ENCODE measurements around the gene MYCBP2. TPM values are rescaled to one million over a fixed set of nuclear protein-coding genes. Genes with fewer than 3 reads are reported as not detected.

The MYCBP2 gene
- total and polyA plus RNA-seq, 7 donors = 3.7 to 130 (median 93.5) TPM

- intact Hi-C loops (cut with DNase I) = no loop called here
- Histone ChIP-seq H3K36me3 (no peaks in the 10 kb centered on the region), H3K27ac (no peak overlapping the region), H3K27me3 (no peaks in the 10 kb centered on the region), H3K4me3 (no peak overlapping the region), H3K9me3 (no peaks in the 10 kb centered on the region), H3K4me1 (no peaks in the 10 kb centered on the region)
- WGBS, 2 donors = 94 to 95% methylated on average over 5 of the region's 5 CpGs
- no peak for DNase-seq
- TF ChIP-seq POLR2A (IDR thresholded peaks at IDR 0.05) (no peak), POLR2AphosphoS5 (IDR thresholded peaks at IDR 0.05) (no peak), EP300 (IDR thresholded peaks at IDR 0.05) (no peak), CTCF (IDR thresholded peaks at IDR 0.05) (no peak)
Observed at GRCh38 chr13:77034881-77035280, 292.0 kb downstream of the MYCBP2 start.

GRCh38 chr13:77033717-77034302 lies 293.1 kb downstream of the MYCBP2 start:
- no peak for DNase-seq
- Histone ChIP-seq H3K4me3 (no peak overlapping the region), H3K4me1 (no peaks in the 10 kb centered on the region), H3K27me3 (no peaks in the 10 kb centered on the region), H3K9me3 (no peaks in the 10 kb centered on the region), H3K36me3 (no peaks in the 10 kb centered on the region), H3K27ac (no peak overlapping the region)
- intact Hi-C loops (cut with DNase I) = no loop called here
- 78 to 90% methylated on average over 4 of the region's 4 CpGs for WGBS, 2 donors
- TF ChIP-seq CTCF (IDR thresholded peaks at IDR 0.05) (no peak), POLR2AphosphoS5 (IDR thresholded peaks at IDR 0.05) (no peak), POLR2A (IDR thresholded peaks at IDR 0.05) (no peak), EP300 (IDR thresholded peaks at IDR 0.05) (no peak)

- no peak for TF ChIP-seq POLR2A (IDR thresholded peaks at IDR 0.05)
- TF ChIP-seq EP300 (IDR thresholded peaks at IDR 0.05) = no peak
- TF ChIP-seq CTCF (IDR thresholded peaks at IDR 0.05) = no peak
- TF ChIP-seq POLR2AphosphoS5 (IDR thresholded peaks at IDR 0.05) = no peak
- H3K9me3 ChIP-seq = no peaks in the 10 kb centered on the region
- intact Hi-C loops (cut with DNase I) = no loop called here
- H3K4me3 ChIP-seq = no peak overlapping the region
- DNase-seq = no peak
- H3K36me3 ChIP-seq = no peaks in the 10 kb centered on the region
- 88 to 94% methylated on average over 6 of the region's 6 CpGs for WGBS, 2 donors
- H3K4me1 ChIP-seq = peaks cover 0 to 12% (median 7%) of the 10 kb centered on the region in 4 donors
- H3K27ac ChIP-seq = no peak overlapping the region
- no peaks in the 10 kb centered on the region for H3K27me3 ChIP-seq
Observed at GRCh38 chr13:77031656-77032243, 295.1 kb downstream of the MYCBP2 start.

- no peaks in the 10 kb centered on the region for H3K36me3 ChIP-seq
- no peak for DNase-seq
- intact Hi-C loops (cut with DNase I) = no loop called here
- no peaks in the 10 kb centered on the region for H3K9me3 ChIP-seq
- 96 to 97% methylated on average over 1 of the region's 1 CpG for WGBS, 2 donors
- TF ChIP-seq CTCF (IDR thresholded peaks at IDR 0.05) (no peak), POLR2A (IDR thresholded peaks at IDR 0.05) (no peak), POLR2AphosphoS5 (IDR thresholded peaks at IDR 0.05) (no peak)
- H3K4me1 ChIP-seq = peaks cover 0 to 23% (median 18%) of the 10 kb centered on the region in 4 donors
- no peak overlapping the region for H3K27ac ChIP-seq
- H3K27me3 ChIP-seq = no peaks in the 10 kb centered on the region
- no peak overlapping the region for H3K4me3 ChIP-seq
Observed at GRCh38 chr13:77029436-77029835, 297.5 kb downstream of the MYCBP2 start.

All from sigmoid colon (tissue), 7 donors.